ENCODE data around the gene TPRX1. TPM values are rescaled to one million over a fixed set of nuclear protein-coding genes. Genes with fewer than 3 reads are reported as not detected.

TPRX1 gene
- total RNA-seq, 1 donor from 2014 or later, result not detected

DNA sequence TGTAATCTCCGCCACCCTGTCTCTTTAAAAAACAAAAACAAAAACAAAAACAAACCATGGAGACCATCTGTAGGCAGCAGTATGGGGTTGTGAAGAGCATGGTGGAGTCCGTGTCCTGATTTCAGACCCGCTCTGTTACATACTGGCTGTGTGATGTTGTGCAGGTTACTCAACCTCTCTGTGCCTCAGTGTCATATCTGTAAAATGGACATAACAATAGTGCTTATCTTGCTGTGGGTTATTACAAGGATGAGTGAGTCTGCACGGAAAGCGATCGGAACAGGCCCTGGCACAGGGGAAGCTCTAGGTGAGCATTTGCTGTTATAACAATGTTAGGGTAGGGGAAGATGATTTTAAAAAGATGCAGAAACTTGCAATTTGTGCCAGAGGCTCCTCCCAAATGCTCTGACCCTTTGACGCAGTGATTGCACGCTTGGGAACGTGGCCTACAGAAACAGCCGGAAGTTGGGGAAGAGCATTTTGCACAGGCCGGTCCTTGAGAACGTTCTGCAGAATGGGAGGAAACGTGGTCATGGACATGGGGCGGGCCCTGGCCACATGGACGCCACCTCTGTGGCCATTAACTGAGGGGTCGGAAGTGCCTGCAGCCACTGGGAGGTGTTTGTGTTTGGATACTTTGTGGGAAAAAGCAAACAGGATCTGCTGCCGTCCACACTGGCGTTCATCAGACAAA, 41.6 kb downstream of the TPRX1 start:
- Mint-ChIP-seq H3K9me3 (ENCODE audit: unreplicated experiment) (no peaks in the 10 kb centered on the region), H3K27ac (ENCODE audit: unreplicated experiment) (no peak overlapping the region), H3K36me3 (ENCODE audit: low read depth, unreplicated experiment) (peaks cover 15% of the 10 kb centered on the region), H3K4me3 (ENCODE audit: unreplicated experiment) (no peak overlapping the region), H3K27me3 (ENCODE audit: unreplicated experiment) (peaks cover 11% of the 10 kb centered on the region), H3K4me1 (ENCODE audit: unreplicated experiment) (peaks cover 2% of the 10 kb centered on the region)
- TF ChIP-seq, protein P1, sequence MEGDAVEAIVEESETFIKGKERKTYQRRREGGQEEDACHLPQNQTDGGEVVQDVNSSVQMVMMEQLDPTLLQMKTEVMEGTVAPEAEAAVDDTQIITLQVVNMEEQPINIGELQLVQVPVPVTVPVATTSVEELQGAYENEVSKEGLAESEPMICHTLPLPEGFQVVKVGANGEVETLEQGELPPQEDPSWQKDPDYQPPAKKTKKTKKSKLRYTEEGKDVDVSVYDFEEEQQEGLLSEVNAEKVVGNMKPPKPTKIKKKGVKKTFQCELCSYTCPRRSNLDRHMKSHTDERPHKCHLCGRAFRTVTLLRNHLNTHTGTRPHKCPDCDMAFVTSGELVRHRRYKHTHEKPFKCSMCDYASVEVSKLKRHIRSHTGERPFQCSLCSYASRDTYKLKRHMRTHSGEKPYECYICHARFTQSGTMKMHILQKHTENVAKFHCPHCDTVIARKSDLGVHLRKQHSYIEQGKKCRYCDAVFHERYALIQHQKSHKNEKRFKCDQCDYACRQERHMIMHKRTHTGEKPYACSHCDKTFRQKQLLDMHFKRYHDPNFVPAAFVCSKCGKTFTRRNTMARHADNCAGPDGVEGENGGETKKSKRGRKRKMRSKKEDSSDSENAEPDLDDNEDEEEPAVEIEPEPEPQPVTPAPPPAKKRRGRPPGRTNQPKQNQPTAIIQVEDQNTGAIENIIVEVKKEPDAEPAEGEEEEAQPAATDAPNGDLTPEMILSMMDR (IDR thresholded peaks at IDR 0.05; ENCODE audit: unreplicated experiment), result no peak
- no peak for DNase-seq (ENCODE audit: low spot score)

DNA sequence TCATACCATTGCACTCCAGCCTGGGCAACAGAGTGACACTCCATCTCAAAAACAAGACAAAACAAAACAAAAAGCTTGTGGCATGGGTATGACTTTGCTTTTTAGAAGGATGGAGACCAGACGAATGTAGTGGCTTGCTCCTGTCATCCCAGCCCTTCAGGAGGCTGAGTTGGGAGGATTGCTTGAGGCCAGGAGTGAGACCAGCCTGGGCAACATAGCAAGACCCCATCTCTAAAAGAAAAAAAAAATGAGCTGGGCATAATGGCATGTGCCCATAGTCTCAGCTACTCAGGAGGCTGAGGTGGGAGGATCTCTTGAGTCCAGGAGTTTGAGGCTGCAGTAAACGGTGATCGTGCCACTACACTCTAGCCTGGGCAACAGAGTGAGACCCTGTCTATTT, 42.2 kb downstream of the TPRX1 start:
- Mint-ChIP-seq H3K27ac (ENCODE audit: unreplicated experiment) (no peak overlapping the region), H3K36me3 (ENCODE audit: low read depth, unreplicated experiment) (peaks cover 21% of the 10 kb centered on the region), H3K4me1 (ENCODE audit: unreplicated experiment) (peaks cover 2% of the 10 kb centered on the region), H3K4me3 (ENCODE audit: unreplicated experiment) (no peak overlapping the region), H3K27me3 (ENCODE audit: unreplicated experiment) (peaks cover 11% of the 10 kb centered on the region), H3K9me3 (ENCODE audit: unreplicated experiment) (no peaks in the 10 kb centered on the region)
- TF ChIP-seq, protein P1 (IDR thresholded peaks at IDR 0.05; ENCODE audit: unreplicated experiment), result no peak
- DNase-seq (ENCODE audit: low spot score), result no peak

DNA sequence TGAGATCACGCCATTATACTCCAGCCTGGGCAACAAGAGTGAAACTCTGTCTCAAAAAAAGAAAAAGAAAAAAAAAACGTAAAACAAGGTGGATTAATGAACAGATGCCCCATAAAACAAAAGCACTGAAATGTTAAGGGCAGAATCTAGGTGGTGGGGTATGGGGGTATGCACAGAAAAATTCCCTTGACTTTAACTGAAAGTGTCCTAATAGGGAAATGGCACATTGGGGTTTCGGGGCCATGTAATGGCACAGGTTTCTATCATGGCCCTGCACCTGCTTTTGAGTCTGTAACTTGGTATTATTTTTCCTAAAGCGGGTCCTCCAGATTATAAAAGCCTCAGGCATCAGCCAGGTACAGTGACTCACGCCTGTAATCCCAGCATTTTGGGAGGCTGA, 42.8 kb downstream of the TPRX1 start:
- TF ChIP-seq, protein P1 (IDR thresholded peaks at IDR 0.05; ENCODE audit: unreplicated experiment), result no peak

DNA sequence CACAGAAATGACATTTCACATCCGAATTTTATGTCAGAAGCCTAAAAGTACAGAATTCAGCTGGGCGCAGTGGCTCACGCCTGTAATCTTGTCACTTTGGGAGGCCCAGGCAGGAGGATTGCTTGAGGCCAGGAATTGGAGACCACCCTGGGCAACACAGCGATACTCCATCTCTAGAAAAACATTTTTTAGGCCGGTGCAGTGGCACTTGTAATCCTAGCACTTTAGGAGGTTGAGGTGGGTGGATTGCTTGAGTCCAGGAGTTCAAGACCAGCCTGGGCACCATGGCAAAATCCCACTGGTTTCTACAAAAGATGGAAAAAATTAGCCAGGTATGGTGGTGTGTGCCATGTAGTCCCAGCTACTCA, 43.7 kb downstream of the TPRX1 start:
- DNase-seq (ENCODE audit: low spot score), result no peak
- no peak overlapping the region for H3K27ac Mint-ChIP-seq (ENCODE audit: unreplicated experiment)
- no peaks in the 10 kb centered on the region for H3K9me3 Mint-ChIP-seq (ENCODE audit: unreplicated experiment)
- TF ChIP-seq, protein P1 (IDR thresholded peaks at IDR 0.05; ENCODE audit: unreplicated experiment), result no peak
- no peaks in the 10 kb centered on the region for H3K4me1 Mint-ChIP-seq (ENCODE audit: unreplicated experiment)
- no peak overlapping the region for H3K4me3 Mint-ChIP-seq (ENCODE audit: unreplicated experiment)
- H3K27me3 Mint-ChIP-seq (ENCODE audit: unreplicated experiment), result peaks cover 11% of the 10 kb centered on the region
- peaks cover 27% of the 10 kb centered on the region for H3K36me3 Mint-ChIP-seq (ENCODE audit: low read depth, unreplicated experiment)

More for the DNA sequence above, 42.8 kb downstream of the TPRX1 start:
- no peak overlapping the region for H3K27ac Mint-ChIP-seq (ENCODE audit: unreplicated experiment)
- H3K36me3 Mint-ChIP-seq (ENCODE audit: low read depth, unreplicated experiment), result peaks cover 27% of the 10 kb centered on the region
- H3K4me3 Mint-ChIP-seq (ENCODE audit: unreplicated experiment), result no peak overlapping the region
- DNase-seq (ENCODE audit: low spot score), result no peak
- H3K27me3 Mint-ChIP-seq (ENCODE audit: unreplicated experiment), result peaks cover 11% of the 10 kb centered on the region
- peaks cover 2% of the 10 kb centered on the region for H3K4me1 Mint-ChIP-seq (ENCODE audit: unreplicated experiment)
- H3K9me3 Mint-ChIP-seq (ENCODE audit: unreplicated experiment), result no peaks in the 10 kb centered on the region

DNA sequence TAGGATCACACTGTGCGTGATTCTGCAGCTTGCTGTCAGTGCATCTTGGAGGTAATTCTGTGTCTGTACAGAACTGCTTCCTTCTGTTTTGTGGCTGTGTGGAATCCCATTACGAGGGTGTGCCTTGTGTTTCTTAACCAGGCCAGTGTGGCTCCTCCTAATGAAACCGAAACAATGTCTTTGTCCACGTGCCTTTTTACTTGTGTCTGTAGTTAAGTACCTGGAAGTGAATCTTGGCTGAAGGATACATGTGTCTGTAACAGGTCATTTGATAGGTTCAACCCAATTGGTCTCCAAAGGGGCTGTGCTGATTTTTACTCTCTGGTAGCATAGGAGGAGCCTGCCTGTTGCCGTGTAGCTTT, 45.9 kb downstream of the TPRX1 start:
- no peaks in the 10 kb centered on the region for H3K9me3 Mint-ChIP-seq (ENCODE audit: unreplicated experiment)

More for the DNA sequence above, 45.9 kb downstream of the TPRX1 start:
- TF ChIP-seq, protein P1 (IDR thresholded peaks at IDR 0.05; ENCODE audit: unreplicated experiment), result no peak
- Mint-ChIP-seq H3K4me1 (ENCODE audit: unreplicated experiment) (no peaks in the 10 kb centered on the region), H3K27me3 (ENCODE audit: unreplicated experiment) (peaks cover 14% of the 10 kb centered on the region), H3K36me3 (ENCODE audit: low read depth, unreplicated experiment) (peaks cover 35% of the 10 kb centered on the region), H3K4me3 (ENCODE audit: unreplicated experiment) (no peak overlapping the region), H3K27ac (ENCODE audit: unreplicated experiment) (no peak overlapping the region)
- DNase-seq (ENCODE audit: low spot score), result no peak
